Measurements from ENCODE around the gene IHH. TPM values are rescaled to one million over a fixed set of nuclear protein-coding genes. Genes with fewer than 3 reads are reported as not detected.

The IHH gene
- total RNA-seq, 1 donor from 2014 or later, result not detected

DNA sequence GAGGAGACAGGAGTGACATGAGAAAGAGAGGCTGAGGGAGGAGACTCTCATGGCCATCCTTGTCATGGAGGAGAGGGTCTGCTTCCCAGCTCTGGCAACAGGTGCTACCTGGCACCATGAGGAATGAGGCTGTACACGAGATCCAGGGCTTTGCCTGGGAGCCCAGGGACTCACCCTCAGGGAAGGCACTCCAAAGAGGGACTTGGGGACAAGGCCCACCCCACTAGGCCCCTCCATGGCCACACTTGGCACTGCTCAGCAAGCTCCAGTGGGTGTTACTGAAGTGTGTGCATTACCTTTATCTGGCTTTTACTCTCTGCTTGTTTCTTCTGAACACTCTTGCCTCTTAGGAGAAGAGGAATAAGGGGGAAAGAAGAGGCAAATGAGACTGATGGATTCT lies 22.1 kb downstream of the IHH start:
- DNase-seq, result no peak

DNA sequence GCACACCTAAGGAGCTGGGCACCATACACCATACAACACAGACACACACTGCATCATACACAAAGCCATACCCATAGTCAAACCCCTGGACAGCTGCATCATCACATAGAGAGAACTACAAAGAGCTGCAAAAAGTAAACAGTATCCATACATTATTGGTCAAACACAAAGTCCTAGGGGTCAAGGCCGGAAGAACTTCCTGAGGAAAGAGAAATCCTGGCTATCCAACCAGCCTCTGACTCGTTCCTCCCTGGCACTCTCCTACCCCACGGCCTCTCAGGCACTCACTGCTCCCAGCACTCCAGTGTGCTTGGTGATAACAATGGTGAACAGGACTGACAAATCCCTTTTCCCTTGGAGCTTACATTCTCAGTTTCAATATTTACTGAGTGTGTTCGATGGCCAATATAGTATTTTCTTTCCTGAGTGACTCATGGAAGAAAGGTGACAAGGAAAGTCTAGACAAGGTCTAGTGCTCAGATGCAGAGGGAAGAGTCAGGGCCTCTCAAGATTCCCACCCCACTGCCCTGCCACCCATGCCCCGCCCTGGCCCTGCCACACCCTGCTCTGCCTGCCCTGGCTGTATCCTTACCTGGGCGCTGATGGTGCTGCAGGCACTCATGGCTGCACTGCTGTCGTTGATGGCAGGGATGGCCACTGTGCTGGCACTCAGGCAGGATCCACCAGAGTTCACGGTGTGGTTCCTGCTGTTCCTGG lies 22.8 kb downstream of the IHH start:
- DNase-seq, result no peak

DNA sequence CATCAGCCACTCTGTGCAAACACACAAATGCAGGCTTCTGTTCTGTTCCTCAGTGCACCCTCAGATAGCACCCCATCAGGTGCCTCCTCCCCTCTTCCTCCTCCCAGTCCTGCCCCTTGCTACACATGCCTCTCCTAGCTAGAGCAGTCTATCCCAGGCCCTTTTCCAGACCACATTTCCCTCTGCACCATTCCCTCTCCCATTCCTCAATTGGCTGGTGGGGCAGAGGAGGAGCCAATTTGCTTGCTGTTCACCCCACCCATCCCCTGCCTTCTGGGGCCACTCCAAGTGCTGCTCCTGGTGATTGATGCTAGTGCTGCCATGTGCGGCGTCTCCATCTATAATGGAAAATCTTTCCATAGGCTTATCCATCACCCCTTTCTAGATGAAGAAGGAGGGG lies 24.8 kb downstream of the IHH start:
- DNase-seq, result no peak

DNA sequence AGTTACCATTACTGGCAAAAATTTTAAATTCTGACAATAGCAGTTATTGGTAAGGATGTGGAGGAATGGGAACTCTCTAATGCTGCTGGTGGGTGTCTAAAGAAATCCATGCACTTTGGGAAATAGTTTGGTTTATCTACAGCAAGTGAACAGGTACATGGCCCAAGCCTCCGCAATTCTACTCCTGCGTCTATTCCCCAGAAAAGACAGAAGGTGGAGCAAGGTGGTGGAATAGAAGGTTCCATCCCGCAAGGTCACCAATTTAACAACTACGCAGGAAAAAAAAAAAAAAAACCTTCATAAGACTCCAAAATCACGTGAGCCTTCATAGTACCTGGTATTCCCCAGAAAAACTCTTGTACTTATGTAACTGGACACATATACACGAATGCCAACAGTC lies 25.9 kb downstream of the IHH start:
- no peak for DNase-seq

DNA sequence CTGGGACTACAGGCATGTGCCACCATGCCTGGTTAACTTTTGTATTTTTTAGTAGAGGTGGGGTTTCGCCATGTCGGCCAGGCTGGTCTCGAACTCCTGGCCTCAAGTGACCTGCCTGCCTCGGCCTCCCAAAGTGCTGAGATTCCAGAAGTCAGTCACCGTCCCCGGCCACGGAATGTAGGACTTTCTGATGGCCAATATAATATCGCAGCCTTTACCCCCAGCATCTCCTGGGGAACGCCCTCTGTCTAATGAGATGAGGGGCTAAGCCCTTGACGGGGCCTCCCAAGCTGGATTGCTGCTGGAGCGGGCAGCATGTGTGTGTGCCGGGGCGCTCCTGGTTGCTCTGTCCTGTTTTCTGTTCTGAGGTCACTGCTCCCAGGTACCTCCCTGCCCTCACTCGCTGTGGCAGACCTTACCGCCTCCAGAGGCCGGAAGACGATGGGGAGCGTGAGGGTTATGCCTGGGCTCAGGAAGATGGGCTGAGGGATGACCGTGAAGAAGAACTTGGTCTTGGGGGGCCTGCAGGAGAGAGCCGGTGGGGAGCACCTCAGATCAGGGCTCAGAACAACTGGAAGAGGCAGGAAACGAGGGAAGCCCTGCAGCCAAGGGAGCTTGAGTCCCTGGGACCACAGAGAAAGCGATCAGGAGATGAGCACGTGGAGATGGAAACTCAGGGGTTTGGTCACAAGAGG lies 28.5 kb downstream of the IHH start:
- DNase-seq, result no peak

DNA sequence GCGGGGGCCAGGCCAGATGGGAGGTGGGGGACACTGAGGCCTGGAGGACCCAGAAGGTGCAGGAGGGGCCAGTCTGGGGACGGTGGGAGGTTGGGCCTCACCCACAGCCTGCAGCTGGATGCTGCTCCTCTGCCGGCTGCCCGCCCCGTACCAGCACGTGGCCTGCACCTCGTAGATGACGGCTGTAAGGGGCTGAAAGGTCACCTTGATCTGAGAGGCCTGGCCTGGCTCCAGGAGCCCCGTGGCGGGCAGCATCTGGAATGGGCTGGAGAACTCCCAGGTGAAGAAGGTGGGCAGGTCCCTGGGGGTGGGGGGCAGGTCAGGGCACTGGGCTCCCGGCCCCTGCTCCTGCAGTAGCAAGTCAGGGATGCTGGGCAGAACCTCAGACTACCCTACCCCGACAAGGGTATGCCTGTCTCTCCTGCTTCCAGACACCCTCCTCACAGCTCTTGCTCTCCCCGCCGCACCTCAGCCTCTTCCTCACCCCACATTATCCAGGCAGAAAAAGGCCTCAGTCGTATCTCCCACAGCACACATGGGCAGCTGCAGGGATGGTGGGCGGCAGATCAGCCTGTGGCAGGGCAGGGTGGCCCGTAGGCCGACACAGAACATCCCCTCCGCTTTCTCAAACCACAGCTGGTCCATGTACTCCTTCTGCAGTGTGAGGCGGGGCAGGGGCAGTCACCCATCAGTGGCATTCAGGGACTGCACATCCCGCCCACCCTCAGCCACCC lies 29.5 kb downstream of the IHH start:
- no peak for DNase-seq

DNA sequence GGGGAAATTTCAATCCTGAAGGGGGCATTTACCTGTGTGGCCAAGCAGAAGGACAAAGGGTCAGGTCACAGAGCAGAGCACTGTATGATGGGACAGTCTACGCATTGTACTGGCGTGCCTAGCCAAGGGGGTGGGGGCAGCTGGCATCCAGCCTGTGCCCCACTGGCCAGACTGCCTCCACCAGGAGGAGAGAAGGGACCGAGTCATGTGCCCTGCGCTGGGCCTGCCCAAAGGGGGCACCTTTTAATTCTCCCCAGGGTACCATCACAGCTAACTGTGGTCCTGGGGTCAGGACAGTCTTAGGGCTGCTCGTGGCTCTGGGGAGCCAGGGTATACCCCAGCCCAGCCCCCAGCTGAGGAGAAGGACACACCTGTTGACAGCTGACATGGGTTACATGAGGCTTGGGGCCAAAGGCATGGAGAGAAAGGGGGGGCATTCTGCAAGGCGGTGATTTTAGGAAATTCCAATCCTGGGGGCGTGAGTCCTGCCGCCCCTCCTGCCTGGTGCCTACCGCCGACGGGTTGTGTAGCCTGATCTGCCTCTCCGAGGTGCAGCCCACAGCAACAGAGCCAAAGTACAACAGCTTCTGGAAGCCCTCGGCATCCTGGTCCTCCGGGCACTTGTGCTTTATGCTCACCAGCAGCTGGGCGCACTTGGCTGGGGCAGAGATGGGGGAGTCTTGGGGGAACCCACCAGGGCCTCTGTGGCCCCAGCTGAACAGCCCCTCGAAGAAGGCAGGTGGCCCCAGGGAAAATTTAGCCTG lies 30.4 kb downstream of the IHH start:
- no peak for DNase-seq

DNA sequence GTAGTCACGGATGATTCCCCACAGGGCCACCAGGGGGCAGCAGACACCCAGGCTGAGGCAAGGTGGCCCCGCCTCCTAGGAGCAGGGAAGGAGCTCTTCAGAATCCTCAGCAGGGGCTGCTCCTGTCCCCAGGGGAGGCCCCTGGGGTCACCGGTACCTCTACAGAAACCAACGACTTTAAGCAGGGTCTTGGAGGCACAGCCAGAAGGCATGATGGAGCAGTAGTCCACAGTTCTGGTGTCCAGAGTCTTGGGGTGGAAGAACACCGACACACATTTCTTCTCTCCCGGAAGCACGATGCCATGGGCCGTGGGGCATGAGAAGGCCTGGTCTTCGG lies 30.9 kb downstream of the IHH start:
- DNase-seq, result peak; percentile 86

DNA sequence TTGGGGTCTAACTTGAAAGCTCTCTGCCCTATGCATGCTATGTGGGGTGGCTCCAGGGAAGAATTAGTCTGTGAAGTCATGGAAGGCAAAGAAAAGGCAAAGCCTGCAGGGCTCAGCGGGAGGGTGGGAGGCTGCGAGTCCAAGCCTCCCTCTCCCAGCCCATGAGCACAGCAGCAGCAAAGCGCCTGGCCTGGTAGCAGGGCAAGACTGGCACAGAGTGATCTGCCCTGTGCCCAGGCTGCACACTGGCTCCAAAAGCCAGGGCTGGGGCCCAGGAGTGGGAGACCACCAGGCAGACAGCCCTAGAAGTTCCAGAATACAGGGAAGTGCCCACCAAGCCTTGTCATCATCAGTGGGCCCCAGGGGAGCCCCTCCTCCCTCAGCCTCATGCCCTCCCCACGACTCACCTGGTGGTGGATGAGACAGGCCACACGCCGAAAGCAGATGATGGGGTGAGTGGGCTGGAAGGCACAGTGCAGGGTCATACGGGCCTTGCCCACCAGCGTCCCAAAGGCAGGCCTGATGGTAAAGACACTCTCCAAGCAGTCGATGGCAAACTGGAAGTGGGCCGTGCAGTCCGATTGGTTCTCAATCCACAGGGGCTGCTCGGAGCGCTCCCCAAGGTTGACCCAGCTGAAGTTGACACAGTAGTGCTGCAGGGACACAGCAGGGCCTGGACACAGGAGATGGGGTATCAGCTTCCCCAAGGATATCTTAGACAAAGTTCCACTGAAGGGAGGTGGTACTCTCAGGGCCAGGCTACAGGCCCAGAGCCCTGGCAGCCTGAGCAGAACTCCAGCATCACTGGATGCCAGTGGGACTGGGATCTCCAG lies 31.5 kb downstream of the IHH start:
- DNase-seq, result no peak

DNA sequence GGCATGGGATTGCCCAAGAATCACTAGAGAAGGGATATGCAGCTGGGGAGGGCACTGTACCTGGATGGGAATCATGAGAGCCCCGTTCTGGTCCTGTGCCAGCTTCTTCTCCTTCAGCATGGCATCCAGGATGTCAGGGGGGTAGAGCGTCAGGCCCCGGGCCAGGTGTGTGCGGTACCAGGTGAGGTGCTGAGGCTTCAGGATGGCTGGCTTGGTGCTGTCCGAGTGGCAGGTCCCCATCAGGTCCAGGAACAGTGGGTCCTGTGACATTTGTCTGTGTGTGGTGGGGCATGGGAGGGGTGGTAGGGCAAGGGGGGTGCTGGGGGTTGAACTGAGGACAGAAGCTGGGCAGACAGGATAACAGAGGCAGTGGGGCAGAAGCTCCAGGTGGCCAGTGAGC lies 32.6 kb downstream of the IHH start:
- no peak for DNase-seq

DNA sequence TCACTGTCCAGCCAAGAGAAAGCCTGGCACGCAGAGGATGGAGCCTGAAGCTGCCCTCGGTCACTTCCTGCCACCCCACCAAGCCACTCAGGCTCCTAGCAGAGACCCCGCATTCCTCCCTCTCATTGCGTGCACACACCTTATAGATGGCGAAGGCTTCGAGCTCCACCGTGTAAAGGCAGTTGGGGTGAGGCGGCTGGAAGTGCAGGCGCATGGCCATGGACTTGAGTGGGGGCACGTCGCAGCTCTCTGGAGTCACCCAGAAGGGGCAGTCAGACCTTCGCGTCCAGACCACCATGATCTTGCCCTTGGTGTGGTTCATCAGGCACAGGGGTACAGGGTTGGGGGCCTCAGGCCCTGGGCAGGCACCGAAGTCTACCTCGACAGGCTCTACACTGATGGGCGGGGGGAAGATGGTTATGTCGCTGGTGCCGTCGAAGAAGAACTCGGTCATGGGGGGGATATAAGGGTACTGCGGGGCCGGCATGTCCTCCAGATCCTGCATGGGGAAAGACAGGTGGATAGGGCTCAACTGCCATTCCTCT lies 33.1 kb downstream of the IHH start:
- no peak for DNase-seq

DNA sequence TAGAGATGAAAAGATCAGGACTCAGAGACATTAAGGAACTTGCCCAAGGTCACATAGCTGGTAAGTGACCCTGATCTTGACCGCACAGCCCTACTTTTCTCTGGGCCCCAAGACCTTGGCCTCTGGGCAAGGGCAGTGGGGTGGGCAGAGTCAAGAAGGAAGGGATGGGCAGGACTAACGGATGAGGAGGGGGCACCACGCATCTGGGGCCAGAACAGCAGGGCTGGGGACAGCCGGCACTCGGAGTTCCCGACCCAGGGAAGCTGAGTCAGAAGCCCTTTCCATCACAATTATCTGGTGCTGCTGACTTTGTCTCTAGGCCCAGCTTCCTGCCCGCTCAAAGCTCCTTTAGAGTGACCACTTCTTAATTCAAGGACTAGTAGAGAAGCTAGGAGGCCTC lies 33.8 kb downstream of the IHH start:
- DNase-seq, result no peak

DNA sequence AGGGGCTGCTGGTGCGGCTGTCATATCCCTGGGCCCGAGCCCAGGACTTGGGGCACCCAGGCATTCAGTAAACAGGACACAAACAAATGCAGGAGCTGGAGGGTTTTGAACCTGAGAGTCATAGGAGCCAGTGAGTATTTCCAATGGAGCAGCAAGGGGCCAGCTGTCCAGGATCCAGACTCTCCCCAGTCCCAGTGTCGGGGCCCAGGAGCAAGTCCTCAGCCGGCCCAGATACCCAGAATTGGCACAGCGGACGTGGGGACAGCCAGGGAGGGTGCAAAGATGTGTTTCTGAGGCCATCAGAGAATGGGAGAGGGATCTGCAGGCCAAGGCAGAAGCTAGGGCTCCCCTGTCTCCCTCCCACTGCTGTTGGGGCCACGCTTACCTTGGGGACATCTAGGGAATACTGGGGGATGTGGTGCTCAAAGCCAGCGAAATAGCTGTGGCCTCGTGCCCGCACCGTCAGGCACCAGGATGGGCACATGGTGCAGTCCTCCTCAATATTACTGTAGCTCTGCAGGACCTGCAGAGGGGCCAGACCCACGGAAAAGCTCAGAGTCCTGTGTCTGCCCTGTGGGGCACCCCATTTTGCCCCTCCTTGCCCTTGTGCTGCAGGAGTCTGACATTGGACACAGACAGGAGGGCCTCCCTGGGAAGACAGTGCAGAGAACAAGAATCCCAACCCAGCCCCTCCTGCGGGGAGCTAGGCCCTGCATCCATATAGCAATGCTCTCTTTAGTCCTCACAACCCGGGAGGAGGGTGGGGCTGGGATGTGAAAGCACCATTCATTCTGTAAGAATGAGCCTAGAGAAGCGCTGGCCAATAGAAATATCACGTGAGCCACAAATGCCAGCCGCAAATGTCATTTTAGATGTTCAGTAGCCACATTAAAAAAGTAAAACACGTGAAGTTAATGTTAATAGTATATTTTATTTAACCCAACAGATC lies 34.8 kb downstream of the IHH start:
- DNase-seq, result no peak

DNA sequence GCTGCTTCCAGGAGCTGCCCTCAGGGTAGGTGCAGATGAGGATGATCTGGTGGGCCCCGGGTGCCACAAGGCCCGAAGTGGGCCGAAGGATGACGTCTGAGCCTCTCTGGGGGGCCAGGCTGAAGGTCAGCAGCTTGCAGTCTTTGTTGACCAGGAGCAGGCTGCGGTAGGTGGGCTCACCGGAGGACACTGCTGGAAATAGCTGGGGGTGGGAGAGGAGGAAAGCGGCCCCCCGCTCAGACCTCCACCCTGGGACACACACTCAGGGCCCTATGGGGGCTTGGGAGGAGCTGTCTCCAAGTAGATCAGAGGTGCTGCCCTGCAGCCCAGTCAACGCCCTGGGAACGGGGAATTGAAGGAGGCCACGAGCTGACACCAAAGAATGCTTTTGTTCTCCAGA lies 36.7 kb downstream of the IHH start:
- no peak for DNase-seq

DNA sequence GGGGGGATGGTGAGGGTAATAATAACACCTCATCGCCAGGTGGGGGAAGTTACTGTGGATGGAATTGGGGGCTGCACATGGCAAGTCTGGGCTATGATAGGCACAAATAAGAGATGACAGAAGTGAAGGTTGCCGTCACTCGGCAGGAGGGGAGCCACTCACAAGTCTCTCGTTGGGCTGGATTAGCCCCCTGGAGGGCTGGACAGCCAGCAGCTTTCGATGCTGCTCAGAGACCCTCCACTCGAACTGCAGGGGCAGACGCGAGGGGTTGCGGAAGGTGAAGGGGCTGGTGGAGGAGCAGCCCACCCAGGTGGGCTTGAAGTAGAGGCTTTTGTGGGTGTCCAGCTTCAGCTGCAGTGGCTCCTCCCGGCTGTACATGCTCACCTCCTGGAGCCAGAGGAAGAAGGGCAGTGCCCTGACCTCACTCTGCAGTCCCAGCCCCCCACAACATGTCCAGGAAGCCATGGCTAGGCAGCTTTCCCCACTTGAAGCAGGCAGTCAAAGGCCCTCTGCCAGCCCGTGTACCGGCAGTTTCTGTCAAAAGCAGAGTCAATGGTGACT lies 37.6 kb downstream of the IHH start:
- DNase-seq, result no peak

DNA sequence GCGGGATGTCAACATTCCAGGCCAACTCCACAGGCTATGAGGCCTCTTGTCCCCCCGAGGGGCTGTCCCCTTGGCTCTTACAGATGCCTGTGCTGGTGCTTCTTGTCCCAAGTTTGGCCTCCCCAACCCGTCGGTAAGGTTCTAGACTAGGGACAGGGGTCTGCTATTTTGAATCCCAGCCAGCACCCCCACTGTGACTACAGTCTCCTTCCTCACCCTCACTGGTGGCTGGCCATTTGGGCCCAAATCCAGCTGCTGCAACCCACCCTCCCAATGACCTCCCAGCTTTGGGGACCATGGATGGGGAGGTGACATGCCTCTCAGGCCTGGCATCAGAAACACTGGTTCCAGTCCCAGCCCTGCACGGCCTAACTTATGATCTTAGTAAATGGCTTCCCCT lies 38.1 kb downstream of the IHH start:
- no peak for DNase-seq

DNA sequence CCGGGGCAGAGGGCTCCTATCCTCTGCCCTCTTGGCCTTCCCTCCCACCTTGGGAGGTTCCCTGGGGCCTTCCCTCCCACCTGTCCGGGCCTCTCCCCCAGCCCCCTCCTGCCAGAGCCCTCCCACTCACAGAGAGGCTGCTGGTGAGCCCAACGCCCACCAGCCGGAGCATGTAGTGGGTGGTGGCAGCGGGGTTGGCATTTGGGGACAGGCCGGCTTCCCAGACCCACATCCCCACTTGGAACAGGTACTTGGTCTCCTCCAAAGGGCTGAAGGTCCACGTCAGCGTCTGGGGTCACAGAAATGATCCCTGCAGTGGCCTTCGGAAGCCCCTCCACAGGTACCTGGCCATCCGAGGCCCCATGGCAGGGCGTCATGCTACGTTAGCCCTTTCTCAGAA lies 38.7 kb downstream of the IHH start:
- DNase-seq, result no peak

DNA sequence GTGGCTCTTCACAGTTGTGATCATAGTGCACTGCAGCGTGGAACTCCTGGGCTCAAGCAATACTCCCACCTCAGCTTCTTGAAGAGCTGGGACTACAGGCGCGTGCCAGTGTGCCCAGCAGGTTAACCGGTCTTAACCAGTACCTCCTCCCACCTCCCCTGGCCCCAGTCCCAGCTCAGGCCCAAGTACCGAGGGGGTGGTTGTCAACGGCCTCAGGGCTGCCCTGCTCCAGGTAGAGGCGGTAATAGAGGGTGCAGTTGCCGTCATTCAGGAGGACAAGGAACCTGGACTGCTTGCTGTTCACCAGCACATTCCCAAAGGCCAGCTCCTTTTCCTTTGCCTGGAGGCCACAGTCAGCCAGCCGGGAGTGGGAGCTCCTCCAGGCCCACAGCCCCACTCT lies 39.1 kb downstream of the IHH start:
- no peak for DNase-seq

DNA sequence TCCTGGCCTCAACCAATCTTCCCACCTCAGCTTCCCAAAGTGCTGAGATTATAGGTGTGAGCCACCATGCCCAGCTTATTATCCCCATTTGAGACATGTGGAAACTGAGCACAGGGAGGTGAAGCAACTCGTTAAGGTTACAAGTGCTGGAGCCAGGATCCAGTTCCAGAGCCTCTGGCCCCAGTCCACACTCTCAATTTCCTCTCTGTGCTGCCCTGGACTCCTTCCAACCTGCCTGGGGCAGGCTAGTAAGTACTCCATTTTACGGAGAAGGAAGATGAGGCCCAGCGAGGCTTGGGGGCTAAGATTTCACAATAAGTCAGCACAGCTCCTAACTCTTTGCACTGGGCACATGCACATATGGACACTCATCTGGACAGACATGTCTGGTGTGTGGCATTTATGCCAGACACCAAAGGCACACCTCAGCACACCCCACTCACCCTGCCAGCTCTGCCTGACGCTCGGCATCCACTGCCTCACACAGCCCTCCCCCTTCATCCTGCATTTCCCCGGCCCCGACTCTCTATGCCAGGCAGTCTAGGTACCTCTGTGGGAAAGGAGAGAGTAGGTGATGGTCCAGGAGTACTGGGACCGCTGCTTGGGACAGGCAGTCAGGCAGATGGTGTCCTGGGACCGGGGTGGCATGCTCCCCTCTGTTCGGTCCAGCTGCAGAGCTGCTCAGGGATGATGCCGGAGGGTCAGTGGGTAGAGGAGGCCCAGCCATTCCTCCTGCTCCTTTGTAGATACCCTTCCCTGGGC lies 39.9 kb downstream of the IHH start:
- DNase-seq, result peak; percentile 13
